B cell (primary cell): ENCODE measurements around the gene AGBL4. TPM values are rescaled to one million over a fixed set of nuclear protein-coding genes. Genes with fewer than 3 reads are reported as not detected.
A peak's percentile ranks its signal among the peaks of the same experiment; 100 is the strongest.

Experiments
- ATAC-seq: fragments of 200-7000 bp; cut with Tn5 transposase; one replicate; pipeline ENCODE4 v1.10.0; 2021; ENCODE audit warnings: low read depth, mild to moderate bottlenecking, moderate number of reproducible peaks, moderate library complexity
- CTCF ChIA-PET: fragments of 350-600 bp; sonication (Branson Sonifier 250); formaldehyde crosslinking; loops from one replicate; lab custom pipeline; 2021; ENCODE audit warnings: antibody characterized with exemption, inconsistent platforms; lab: Charles Lee
- POLR2A ChIA-PET: fragments of 350-600 bp; sonication (Branson Sonifier 250); formaldehyde crosslinking; loops from one replicate; lab custom pipeline; 2021; ENCODE audit warnings: antibody characterized with exemption; lab: Charles Lee
- DNase-seq: peaks from one replicate; pipeline ENCODE4 v3.0.0; 2013
- H2AFZ ChIP-seq: 2 replicates; pipeline ENCODE4 v1.6.1; 2012; ENCODE audit warnings: mild to moderate bottlenecking, low read depth, low read length; ENCODE audit not compliant: insufficient read depth, poor library complexity, severe bottlenecking
- H3K27ac ChIP-seq, 2 donors: 1 replicate in 1 of 2; 2 replicates in 1 of 2; pipeline ENCODE4 v1.5.1; 2012 to 2013; ENCODE audit warnings: low read length in 2 of 2, mild to moderate bottlenecking in 2 of 2, moderate library complexity in 1 of 2
- H3K27me3 ChIP-seq, 4 experiments: fragments of 200-600 bp in 1 of 4; sonication (generic) in 1 of 4; replicated peaks in 1 of 4; 1 replicate in 2 of 4; 2 replicates in 2 of 4; pipeline versions ENCODE4 v1.6.1 to v1.7.0; 2013 to 2016; ENCODE audit warnings: low read length in 3 of 4, mild to moderate bottlenecking in 2 of 4, mixed read lengths in 1 of 4, moderate library complexity in 1 of 4; ENCODE audit not compliant: insufficient read depth in 4 of 4, control insufficient read depth in 3 of 4; ENCODE audit errors: control extremely low read depth in 1 of 4
- H3K36me3 ChIP-seq, 2 experiments: replicated peaks in 1 of 2; 1 replicate in 1 of 2; 2 replicates in 1 of 2; pipeline versions ENCODE4 v1.6.1 to v1.7.1; 2013; ENCODE audit warnings: low read length in 1 of 2; ENCODE audit not compliant: insufficient read depth in 2 of 2, control insufficient read depth in 1 of 2; ENCODE audit errors: control extremely low read depth in 1 of 2, extremely low read depth in 1 of 2
- H3K4me1 ChIP-seq, 2 donors: fragments of 200-600 bp in 1 of 2; sonication (generic) in 1 of 2; 1 replicate in 1 of 2; 2 replicates in 1 of 2; pipeline versions ENCODE4 v1.5.1 to v1.6.1; 2013 to 2017; ENCODE audit warnings: low read length in 2 of 2; ENCODE audit not compliant: control insufficient read depth in 2 of 2, insufficient read depth in 2 of 2
- H3K4me2 ChIP-seq: replicated peaks from 2 replicates; pipeline ENCODE3; 2012; ENCODE audit warnings: mild to moderate bottlenecking, low read depth, low read length; ENCODE audit not compliant: poor library complexity, severe bottlenecking
- H3K4me3 ChIP-seq, 5 experiments: fragments of 200-600 bp in 1 of 5; sonication (generic) in 1 of 5; 1 replicate in 3 of 5; 2 replicates in 2 of 5; pipeline versions ENCODE4 v1.5.1 to v1.7.0; 2011 to 2016; ENCODE audit warnings: low read length in 4 of 5, mild to moderate bottlenecking in 4 of 5, low read depth in 2 of 5, control low read depth in 1 of 5, moderate library complexity in 1 of 5; ENCODE audit not compliant: insufficient read depth in 1 of 5; ENCODE audit errors: control extremely low read depth in 1 of 5, extremely low read depth in 1 of 5
- H3K79me2 ChIP-seq: fragments of 200-600 bp; sonication (generic); one replicate; pipeline ENCODE4 v1.6.0; 2016; ENCODE audit warnings: low read length; ENCODE audit not compliant: control insufficient read depth, insufficient read depth
- H3K9ac ChIP-seq: fragments of 200-600 bp; sonication (generic); 2 replicates; pipeline ENCODE4 v1.6.1; 2017; ENCODE audit warnings: mild to moderate bottlenecking, low read length, moderate library complexity
- H3K9me3 ChIP-seq, 3 donors: one replicate each; pipeline versions ENCODE4 v1.6.1 to v1.7.1; 2013; ENCODE audit warnings: low read length in 2 of 3; ENCODE audit not compliant: control insufficient read depth in 2 of 3, insufficient read depth in 1 of 3; ENCODE audit errors: control extremely low read depth in 1 of 3
- H4K20me1 ChIP-seq: 2 replicates; pipeline ENCODE4 v1.6.0; 2012; ENCODE audit warnings: mild to moderate bottlenecking, low read length; ENCODE audit not compliant: insufficient read depth, control insufficient read depth, poor library complexity, severe bottlenecking
- H3K27ac Mint-ChIP-seq: one replicate; pipeline ENCODE4 v1.8.0; 2021; ENCODE audit warnings: mixed read lengths
- H3K27me3 Mint-ChIP-seq: one replicate; pipeline ENCODE4 v1.8.0; 2021; ENCODE audit warnings: mixed read lengths
- H3K4me1 Mint-ChIP-seq: one replicate; pipeline ENCODE4 v1.8.0; 2021; ENCODE audit warnings: mixed read lengths
- H3K4me3 Mint-ChIP-seq: one replicate; pipeline ENCODE4 v1.8.0; 2021; ENCODE audit warnings: mixed read lengths
- H3K9me3 Mint-ChIP-seq: one replicate; pipeline ENCODE4 v1.8.0; 2022; ENCODE audit warnings: mixed read lengths; ENCODE audit not compliant: insufficient read depth
- CTCF ChIP-seq: fragments of 200-600 bp; IDR thresholded peaks from one replicate; pipeline ENCODE4 v1.8.0; 2022; ENCODE audit warnings: antibody characterized with exemption, mild to moderate bottlenecking
- EZH2 ChIP-seq: IDR thresholded peaks from 2 replicates; pipeline ENCODE4 v1.6.1; 2012; ENCODE audit warnings: borderline replicate concordance, low read depth, mild to moderate bottlenecking, moderate library complexity, low read length; ENCODE audit not compliant: insufficient read depth, poor library complexity, severe bottlenecking
- whole genome bisulfite sequencing: methylation state at CpG from one replicate; pipeline ENCODE4 v1.1.5; 2013; ENCODE audit warnings: missing lambda C conversion rate; ENCODE audit not compliant: insufficient coverage; 5-methylcytosine and 5-hydroxymethylcytosine counted together
- intact Hi-C: fragments of 100-400 bp; cut with micrococcal nuclease; formaldehyde crosslinking; loops from one replicate; pipeline ENCODE4 v1.10.0; 2022
- polyA plus RNA-seq: library from polyadenylated mRNA; depleted of rRNA; stranded (reverse); fragments of >200 nt; gene quantifications from 2 replicates; pipeline ENCODE4 v1.2.3, GENCODE V29; 2012
- total RNA-seq, 2 donors: library from RNA; stranded (reverse); fragments of 120-200 nt in 1 of 2; gene quantifications; 1 replicate in 1 of 2; 2 replicates in 1 of 2; pipeline versions ENCODE4 v1.2.3 to v1.2.4, GENCODE V29; 2013 to 2022

Gene AGBL4
- total and polyA plus RNA-seq, 2 donors (not counting 1 experiment from before 2014, with no cell fraction given), result 0.07 to 0.12 TPM

GRCh38 chr1:48757363-48757762 is 1266.4 kb downstream of the AGBL4 start:
- peaks cover 67% of the 10 kb centered on the region for H3K4me1 Mint-ChIP-seq
- intact Hi-C loops, result no loop called here
- Histone ChIP-seq H3K27ac (peak overlapping the region in 1 of 2 donors; percentile 74), H3K27me3 (no peaks in the 10 kb centered on the region), H3K9ac (no peak overlapping the region), H3K4me3 (no peak overlapping the region), H3K4me1 (peaks cover 44 to 60% of the 10 kb centered on the region in 2 donors), H4K20me1 (peaks cover 43% of the 10 kb centered on the region), H3K9me3 (no peaks in the 10 kb centered on the region), H3K79me2 (peaks cover 78% of the 10 kb centered on the region), H3K4me2 (no peak overlapping the region), H3K36me3 (peaks cover 1 to 79% of the 10 kb centered on the region in 2 experiments), H2AFZ (no peak overlapping the region)
- H3K27me3 Mint-ChIP-seq, result no peaks in the 10 kb centered on the region
- no peak for DNase-seq
- ATAC-seq, result no peak
- no CpG with 5 or more reads among the region's 2 CpGs for WGBS
- H3K9me3 Mint-ChIP-seq, result no peaks in the 10 kb centered on the region
- ChIA-PET POLR2A (no interaction called here), CTCF (interaction anchor here (2.4 kb wide), 1 partner anchor 60 kb away, joined by 11 read pairs; no protein-coding TSS in a partner anchor)
- TF ChIP-seq EZH2 (no peak), CTCF (no peak)
- H3K4me3 Mint-ChIP-seq, result no peak overlapping the region
- peak overlapping the region; percentile 50 for H3K27ac Mint-ChIP-seq

DNA sequence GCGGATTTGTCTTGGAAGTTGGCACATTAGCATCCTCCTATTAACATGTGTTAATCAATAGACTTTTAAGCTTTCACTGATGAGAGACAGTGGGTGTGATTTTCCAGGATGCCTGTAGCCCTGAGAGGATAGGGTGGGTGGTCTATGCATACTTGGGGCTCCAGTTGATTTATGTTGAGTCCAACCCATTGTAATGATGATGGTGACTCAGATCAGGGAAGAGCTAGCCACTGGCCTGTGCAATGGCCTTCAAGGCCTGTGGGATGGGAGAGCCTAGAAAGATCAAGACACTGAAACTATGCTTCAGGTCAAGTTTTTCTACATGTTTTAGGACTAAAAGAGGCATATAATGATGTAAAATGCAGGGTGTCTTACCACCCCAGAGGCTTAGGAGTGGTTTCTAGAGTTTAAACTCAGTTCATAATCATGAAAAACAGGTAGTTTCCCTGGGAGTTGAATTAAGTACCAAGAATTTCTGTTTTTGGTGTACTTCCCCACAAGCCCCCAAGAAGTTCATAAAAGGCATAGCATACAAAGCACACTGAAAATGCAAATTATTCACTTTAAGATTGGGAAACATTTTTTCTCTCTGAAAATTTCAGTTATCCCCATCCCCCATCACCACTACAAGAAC is 1267.0 kb downstream of the AGBL4 start:
- Histone ChIP-seq H3K36me3 (peaks cover 1 to 83% of the 10 kb centered on the region in 2 experiments), H2AFZ (no peak overlapping the region), H3K79me2 (peaks cover 72% of the 10 kb centered on the region), H3K9me3 (no peaks in the 10 kb centered on the region), H3K4me1 (peaks cover 49 to 65% of the 10 kb centered on the region in 2 donors), H3K9ac (no peak overlapping the region), H3K4me3 (no peak overlapping the region), H3K27me3 (no peaks in the 10 kb centered on the region), H3K27ac (peak overlapping the region in 1 of 2 donors; percentile 74), H4K20me1 (peaks cover 42% of the 10 kb centered on the region), H3K4me2 (no peak overlapping the region)
- ChIA-PET POLR2A (no interaction called here), CTCF (interaction anchor here (2.4 kb wide), 1 partner anchor 61 kb away, joined by 11 read pairs; no protein-coding TSS in a partner anchor)
- Mint-ChIP-seq H3K27ac (peak overlapping the region; percentile 67), H3K4me3 (no peak overlapping the region), H3K4me1 (peaks cover 70% of the 10 kb centered on the region), H3K27me3 (no peaks in the 10 kb centered on the region), H3K9me3 (no peaks in the 10 kb centered on the region)
- intact Hi-C loops, result no loop called here
- ATAC-seq (no peak), DNase-seq (no peak)
- TF ChIP-seq EZH2 (no peak), CTCF (no peak)
- no CpG with 5 or more reads among the region's 1 CpG for WGBS
